ENCODE measurements around the gene TXNRD2.

GRCh38 chr22:19962909-19963806, 21.5 kb upstream of the TXNRD2 start:
- TF ChIP-seq CTCF (IDR thresholded peaks at IDR 0.05) (no peak), POLR2A (IDR thresholded peaks at IDR 0.05) (no peak), POLR2AphosphoS5 (IDR thresholded peaks at IDR 0.05) (no peak)
